ENCODE results near the gene KLHL34.

GRCh38 chrX:21645886-21646285 is 12.2 kb downstream of the KLHL34 start:
- TF ChIP-seq ZNF274 (IDR thresholded peaks at IDR 0.05; ENCODE audit: low read depth, low read length) (no peak), YY1 (IDR thresholded peaks at IDR 0.05; ENCODE audit: insufficient read depth, insufficient read length) (no peak)
